Right lobe of liver (tissue), 6 donors: Measurements from ENCODE around the gene OPA3. TPM values are rescaled to one million over a fixed set of nuclear protein-coding genes. Genes with fewer than 3 reads are reported as not detected.

Experiments
- ATAC-seq, 4 donors: fragments of 200-7000 bp; cut with Tn5 transposase; one replicate each; pipeline ENCODE4 v1.9.1; 2020; ENCODE audit warnings: mild to moderate bottlenecking in 4 of 4, moderate library complexity in 4 of 4
- DNase-seq, 3 donors: peaks; one replicate each; pipeline ENCODE4 v3.0.0-alpha.2; 2020
- H3K27ac ChIP-seq, 3 donors: fragments of 200-600 bp; one replicate each; pipeline ENCODE4 v1.8.0; 2022
- H3K27me3 ChIP-seq, 2 donors: fragments of 200-600 bp; one replicate each; pipeline ENCODE4 v1.8.0; 2022
- H3K36me3 ChIP-seq, 4 donors: fragments of 200-600 bp; sonication (generic) in 1 of 4; one replicate each; pipeline versions ENCODE4 v1.5.1 to v1.8.0; 2017 to 2022; ENCODE audit warnings: control low read depth in 1 of 4
- H3K4me1 ChIP-seq, 4 donors: fragments of 200-600 bp; sonication (generic) in 1 of 4; one replicate each; pipeline versions ENCODE4 v1.5.1 to v1.8.0; 2017 to 2022; ENCODE audit warnings: control low read depth in 1 of 4
- H3K4me3 ChIP-seq, 3 donors: fragments of 200-600 bp; one replicate each; pipeline ENCODE4 v1.8.0; 2022
- H3K9me3 ChIP-seq, 4 donors: fragments of 200-600 bp; sonication (generic) in 1 of 4; one replicate each; pipeline versions ENCODE4 v1.5.1 to v1.8.0; 2017 to 2022; ENCODE audit warnings: control low read depth in 1 of 4
- POLR2A ChIP-seq: fragments of 450-650 bp; IDR thresholded peaks from one replicate; pipeline ENCODE4 v1.6.1; 2017; ENCODE audit warnings: antibody characterized with exemption, mild to moderate bottlenecking
- whole genome bisulfite sequencing: methylation state at CpG from one replicate; pipeline ENCODE4 v1.1.6; 2018; ENCODE audit warnings: low coverage, low lambda C conversion rate; ENCODE audit not compliant: insufficient coverage; ENCODE audit errors: missing lambda C conversion rate; 5-methylcytosine and 5-hydroxymethylcytosine counted together
- intact Hi-C, 2 donors: fragments of 100-400 bp; cut with DNase I; formaldehyde crosslinking; loops; one replicate each; pipeline versions ENCODE4 v1.11.2 to v1.14.1; 2022
- total RNA-seq, 6 experiments: library from RNA; depleted of rRNA in 2 of 6; stranded (reverse); fragments of >200 nt in 2 of 6; fragmentation: NEBNext Ultra II Directional in 3 of 6; extraction: Animal tissue kit (Norgen Biotek cat#: 25700) in 3 of 6; gene quantifications; one replicate each; pipeline versions ENCODE4 v1.1.0 to v1.2.4, GENCODE V29; 2016 to 2023
- TF ChIP-seq, protein P1 (sequence below), 4 donors: fragments of 200-600 bp in 3 of 4; fragments of 450-650 bp in 1 of 4; IDR thresholded peaks; one replicate each; pipeline versions ENCODE4 v1.5.1 to v1.8.0; 2016 to 2022; ENCODE audit warnings: antibody characterized with exemption in 4 of 4, mild to moderate bottlenecking in 2 of 4
- donor health status: DM: no; HTN: yes; CAD: no.
- donor health status: DM: no; HTN: no; CAD: no.
- donor health status: DM: no; HTN: no; CAD: no.
- donor health status: DM: no; HTN: yes; CAD: no.
- donor health status: DM: no; HTN: yes; CAD: no.

Gene OPA3
- total RNA-seq, 6 experiments from 2014 or later: 6.7 to 18.1 (median 8.1) TPM

DNA sequence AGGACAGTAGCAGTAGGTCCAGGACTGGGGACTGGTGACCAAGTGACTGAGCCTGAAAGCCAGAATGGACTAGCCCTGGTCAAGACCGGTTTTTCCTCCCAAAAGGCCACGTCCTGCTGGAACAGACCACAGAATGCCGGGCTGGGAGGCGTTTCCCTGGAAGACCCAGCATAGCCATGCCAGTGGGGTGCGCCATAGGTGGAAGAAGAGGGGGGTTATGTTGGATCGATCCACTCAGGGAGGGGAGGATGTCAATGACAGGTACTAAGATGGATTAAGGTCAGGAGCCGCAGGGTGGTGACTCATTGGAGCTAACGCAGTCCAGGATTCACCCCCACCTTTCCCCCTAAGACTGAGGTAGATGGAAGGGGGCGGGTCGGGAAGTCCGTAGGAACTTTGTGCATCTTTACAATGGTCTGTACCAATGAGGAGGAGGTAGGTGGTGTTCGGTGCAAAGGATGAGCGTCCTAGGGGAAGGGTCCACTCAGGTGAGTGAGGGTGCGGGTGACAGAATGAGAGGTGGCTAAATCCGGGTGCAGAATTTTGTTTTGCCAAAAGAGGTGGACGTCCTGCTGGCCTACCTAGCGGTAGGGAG, 56.4 kb downstream of the OPA3 start:
- Histone ChIP-seq H3K36me3 (peaks cover 0 to 14% (median 9%) of the 10 kb centered on the region in 4 donors), H3K9me3 (no peaks in the 10 kb centered on the region), H3K27ac (no peak overlapping the region), H3K4me1 (peaks cover 0 to 33% (median 0%) of the 10 kb centered on the region in 4 donors), H3K27me3 (no peaks in the 10 kb centered on the region), H3K4me3 (no peak overlapping the region)
- 51% methylated on average over 14 of the region's 17 CpGs for WGBS
- no peak for TF ChIP-seq POLR2A
- TF ChIP-seq, protein P1, sequence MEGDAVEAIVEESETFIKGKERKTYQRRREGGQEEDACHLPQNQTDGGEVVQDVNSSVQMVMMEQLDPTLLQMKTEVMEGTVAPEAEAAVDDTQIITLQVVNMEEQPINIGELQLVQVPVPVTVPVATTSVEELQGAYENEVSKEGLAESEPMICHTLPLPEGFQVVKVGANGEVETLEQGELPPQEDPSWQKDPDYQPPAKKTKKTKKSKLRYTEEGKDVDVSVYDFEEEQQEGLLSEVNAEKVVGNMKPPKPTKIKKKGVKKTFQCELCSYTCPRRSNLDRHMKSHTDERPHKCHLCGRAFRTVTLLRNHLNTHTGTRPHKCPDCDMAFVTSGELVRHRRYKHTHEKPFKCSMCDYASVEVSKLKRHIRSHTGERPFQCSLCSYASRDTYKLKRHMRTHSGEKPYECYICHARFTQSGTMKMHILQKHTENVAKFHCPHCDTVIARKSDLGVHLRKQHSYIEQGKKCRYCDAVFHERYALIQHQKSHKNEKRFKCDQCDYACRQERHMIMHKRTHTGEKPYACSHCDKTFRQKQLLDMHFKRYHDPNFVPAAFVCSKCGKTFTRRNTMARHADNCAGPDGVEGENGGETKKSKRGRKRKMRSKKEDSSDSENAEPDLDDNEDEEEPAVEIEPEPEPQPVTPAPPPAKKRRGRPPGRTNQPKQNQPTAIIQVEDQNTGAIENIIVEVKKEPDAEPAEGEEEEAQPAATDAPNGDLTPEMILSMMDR (IDR thresholded peaks at IDR 0.05): no peak
- ATAC-seq (peak in 2 of 4 donors; percentile 1 to 3), DNase-seq (peak in 1 of 3 donors; percentile 38)
- intact Hi-C loops: loop anchor here (10.0 kb wide), 3 partner anchors 47 to 117 kb away; partner anchors contain the start of gene EML2 (in 1 of the 2)

DNA sequence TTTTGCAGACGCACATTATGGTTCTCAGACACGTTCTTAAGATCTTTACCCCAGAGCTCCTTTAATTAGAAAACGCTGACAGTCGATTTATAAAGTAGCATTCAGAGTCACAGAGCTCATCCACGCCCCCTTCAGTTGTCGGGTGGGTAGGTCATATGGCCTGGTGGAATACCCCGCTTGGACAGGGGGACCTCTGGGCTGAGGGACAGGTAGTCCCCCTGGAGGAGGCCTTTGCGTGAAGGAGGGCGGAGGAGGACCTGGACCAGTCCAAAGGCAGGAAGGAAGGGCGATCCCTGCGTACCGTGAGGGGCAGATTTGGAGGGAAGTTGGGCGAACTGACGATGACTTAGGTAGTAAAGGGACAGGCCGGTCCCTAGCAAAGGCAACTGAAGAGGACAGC, 56.9 kb downstream of the OPA3 start:
- Histone ChIP-seq H3K27me3 (no peaks in the 10 kb centered on the region), H3K36me3 (peaks cover 0 to 14% (median 9%) of the 10 kb centered on the region in 4 donors), H3K9me3 (no peaks in the 10 kb centered on the region), H3K4me1 (peaks cover 0 to 34% (median 0%) of the 10 kb centered on the region in 4 donors), H3K27ac (no peak overlapping the region), H3K4me3 (no peak overlapping the region)
- ATAC-seq: no peak
- TF ChIP-seq, protein P1 (IDR thresholded peaks at IDR 0.05): no peak
- no peak for TF ChIP-seq POLR2A
- intact Hi-C loops: loop anchor here (10.0 kb wide), 3 partner anchors 47 to 117 kb away; partner anchors contain the start of gene EML2 (in 1 of the 2)
- DNase-seq: peak in 1 of 3 donors; percentile 40
- 82% methylated on average over 15 of the region's 15 CpGs for WGBS

DNA sequence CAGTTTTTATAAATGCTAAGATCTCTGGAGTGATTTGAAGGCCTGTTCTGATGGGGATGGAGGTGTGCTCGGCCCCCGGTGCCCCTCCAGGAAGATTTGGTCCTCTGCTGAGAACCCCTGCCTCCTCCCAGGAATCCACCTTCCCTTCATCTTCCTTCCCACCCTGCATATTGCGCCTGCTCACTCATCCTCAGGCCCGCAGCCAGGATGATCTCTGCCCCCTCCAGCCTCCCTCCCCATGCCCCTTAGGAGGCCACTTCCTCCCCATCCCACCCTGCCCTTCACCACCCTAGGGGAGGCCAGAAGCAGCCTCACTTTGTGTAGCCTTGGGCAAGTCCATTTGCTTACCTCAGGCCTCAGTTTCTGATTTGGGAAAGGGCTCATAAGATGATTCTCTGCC, 57.6 kb downstream of the OPA3 start:
- ATAC-seq (no peak), DNase-seq (no peak)
- Histone ChIP-seq H3K36me3 (peaks cover 0 to 17% (median 10%) of the 10 kb centered on the region in 4 donors), H3K4me3 (no peak overlapping the region), H3K27me3 (no peaks in the 10 kb centered on the region), H3K4me1 (peaks cover 0 to 34% (median 0%) of the 10 kb centered on the region in 4 donors), H3K9me3 (no peaks in the 10 kb centered on the region), H3K27ac (no peak overlapping the region)
- intact Hi-C loops: loop anchor here (10.0 kb wide), 3 partner anchors 48 to 118 kb away; partner anchors contain the start of gene EML2 (in 1 of the 2)
- 93% methylated on average over 4 of the region's 4 CpGs for WGBS
- TF ChIP-seq, protein P1 (IDR thresholded peaks at IDR 0.05): no peak
- TF ChIP-seq POLR2A: no peak

DNA sequence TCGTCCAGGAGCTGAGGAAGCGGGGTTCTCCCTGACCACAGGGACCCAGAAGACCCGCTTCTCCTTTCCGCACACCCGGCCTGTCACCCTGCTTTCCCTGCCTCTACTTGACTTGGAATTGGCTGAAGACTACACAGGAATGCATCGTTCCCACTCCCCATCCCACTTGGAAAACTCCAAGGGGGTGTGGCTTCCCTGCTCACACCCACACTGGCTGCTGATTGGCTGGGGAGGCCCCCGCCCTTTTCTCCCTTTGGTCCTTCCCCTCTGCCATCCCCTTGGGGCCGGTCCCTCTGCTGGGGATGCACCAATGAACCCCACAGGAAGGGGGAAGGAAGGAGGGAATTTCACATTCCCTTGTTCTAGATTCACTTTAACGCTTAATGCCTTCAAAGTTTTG, 58.5 kb downstream of the OPA3 start:
- TF ChIP-seq, protein P1 (IDR thresholded peaks at IDR 0.05): no peak
- TF ChIP-seq POLR2A: no peak
- DNase-seq (peak in 2 of 3 donors; percentile 55 to 70), ATAC-seq (peak; percentile 47 to 67 (median 59))
- H3K9me3 ChIP-seq: no peaks in the 10 kb centered on the region
- intact Hi-C loops: loop anchor here (10.0 kb wide), 3 partner anchors 49 to 119 kb away; partner anchors contain the start of gene EML2 (in 1 of the 2)
- no peak overlapping the region for H3K4me3 ChIP-seq
- H3K27me3 ChIP-seq: no peaks in the 10 kb centered on the region
- H3K4me1 ChIP-seq: peaks cover 0 to 34% (median 0%) of the 10 kb centered on the region in 4 donors
- H3K27ac ChIP-seq: no peak overlapping the region
- 62% methylated on average over 9 of the region's 9 CpGs for WGBS
- peaks cover 0 to 21% (median 12%) of the 10 kb centered on the region in 4 donors for H3K36me3 ChIP-seq
